Tibial artery (tissue), 4 donors: ENCODE measurements around the gene C1QTNF6.
"Not testable (repeated sequence)": the region's sequence is repeated elsewhere in the genome, so short reads cannot be mapped to it uniquely, and the experiment has no call there.

Experiments used
- DNase-seq, 2 donors: peaks; one replicate each; pipeline ENCODE4 v3.0.0-alpha.2; 2019
- H3K27ac ChIP-seq, 2 donors: fragments of 200-600 bp; sonication (generic) in 1 of 2; 1 replicate in 1 of 2; 2 replicates in 1 of 2; pipeline ENCODE4 v1.5.1; 2018 to 2019; ENCODE audit warnings: mild to moderate bottlenecking in 1 of 2
- H3K27me3 ChIP-seq, 2 donors: fragments of 200-600 bp; sonication (generic) in 1 of 2; one replicate each; pipeline versions ENCODE4 v1.5.1 to v1.6.0; 2016 to 2019
- H3K36me3 ChIP-seq, 3 donors: fragments of 200-600 bp; sonication (generic) in 2 of 3; one replicate each; pipeline ENCODE4 v1.5.1; 2016 to 2019; ENCODE audit warnings: mild to moderate bottlenecking in 2 of 3
- H3K4me1 ChIP-seq, 4 donors: fragments of 200-600 bp; sonication (generic) in 2 of 4; 1 replicate in 3 of 4; 2 replicates in 1 of 4; pipeline ENCODE4 v1.5.1; 2016 to 2019
- H3K4me3 ChIP-seq, 2 donors: fragments of 200-600 bp; sonication (generic) in 1 of 2; 1 replicate in 1 of 2; 2 replicates in 1 of 2; pipeline ENCODE4 v1.5.1; 2018 to 2019; ENCODE audit warnings: mild to moderate bottlenecking in 2 of 2
- H3K9me3 ChIP-seq, 3 donors: fragments of 200-600 bp; sonication (generic) in 1 of 3; one replicate each; pipeline ENCODE4 v1.5.1; 2016 to 2019
- CTCF ChIP-seq, 2 experiments: fragments of 200-600 bp in 1 of 2; fragments of 450-650 bp in 1 of 2; IDR thresholded peaks; one replicate each; pipeline ENCODE4 v1.5.1; 2017 to 2019; ENCODE audit warnings: antibody characterized with exemption in 2 of 2, mild to moderate bottlenecking in 1 of 2, moderate library complexity in 1 of 2
- intact Hi-C: fragments of 100-400 bp; cut with DNase I; formaldehyde crosslinking; loops from one replicate; pipeline ENCODE4 v1.15.0; 2023; ENCODE audit warnings: low total_unique reads

C1QTNF6 gene

GRCh38 chr22:37203354-37204044, 15.5 kb upstream of the C1QTNF6 start:
- Histone ChIP-seq H3K4me3 (no peak overlapping the region), H3K27ac (no peak overlapping the region), H3K36me3 (no peaks in the 10 kb centered on the region), H3K4me1 (peaks cover 0 to 8% (median 4%) of the 10 kb centered on the region in 4 donors), H3K9me3 (no peaks in the 10 kb centered on the region), H3K27me3 (peaks cover 0 to 12% of the 10 kb centered on the region in 2 donors)
- TF ChIP-seq CTCF (IDR thresholded peaks at IDR 0.05) = no peak
- intact Hi-C loops = loop anchor here (2.0 to 10.0 kb wide), 2 partner anchors 37 to 169 kb away; no protein-coding TSS in a partner anchor
- DNase-seq = peak; percentile 10 to 50

DNA sequence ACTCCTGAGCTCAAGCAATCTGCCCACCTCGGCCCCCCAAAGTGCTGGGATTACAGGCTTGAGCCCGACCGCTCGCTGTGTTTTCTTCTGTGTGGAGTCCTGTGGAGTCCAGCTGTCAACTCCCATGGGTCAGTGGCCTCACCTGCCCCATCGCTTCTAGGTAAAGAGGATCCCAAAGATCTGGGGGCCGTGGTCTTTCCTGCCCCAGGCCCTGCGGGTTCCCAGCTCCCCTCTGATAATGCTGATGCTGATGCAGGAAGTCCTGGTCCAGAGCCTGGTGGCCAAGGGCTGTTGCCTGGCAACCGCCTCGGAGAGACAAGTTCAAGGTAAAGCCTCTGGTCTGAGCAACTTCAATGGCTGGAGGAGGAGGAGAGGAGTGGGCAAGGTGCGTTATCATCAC, 14.7 kb upstream of the C1QTNF6 start:
- DNase-seq = peak; percentile 14 to 60
- Histone ChIP-seq H3K27ac (no peak overlapping the region), H3K27me3 (peaks cover 0 to 5% of the 10 kb centered on the region in 2 donors), H3K4me1 (peaks cover 6 to 16% (median 10%) of the 10 kb centered on the region in 4 donors), H3K36me3 (no peaks in the 10 kb centered on the region), H3K9me3 (no peaks in the 10 kb centered on the region), H3K4me3 (no peak overlapping the region)
- intact Hi-C loops = loop anchor here (2.0 to 10.0 kb wide), 2 partner anchors 36 to 168 kb away; no protein-coding TSS in a partner anchor
- no peak for TF ChIP-seq CTCF (IDR thresholded peaks at IDR 0.05)

DNA sequence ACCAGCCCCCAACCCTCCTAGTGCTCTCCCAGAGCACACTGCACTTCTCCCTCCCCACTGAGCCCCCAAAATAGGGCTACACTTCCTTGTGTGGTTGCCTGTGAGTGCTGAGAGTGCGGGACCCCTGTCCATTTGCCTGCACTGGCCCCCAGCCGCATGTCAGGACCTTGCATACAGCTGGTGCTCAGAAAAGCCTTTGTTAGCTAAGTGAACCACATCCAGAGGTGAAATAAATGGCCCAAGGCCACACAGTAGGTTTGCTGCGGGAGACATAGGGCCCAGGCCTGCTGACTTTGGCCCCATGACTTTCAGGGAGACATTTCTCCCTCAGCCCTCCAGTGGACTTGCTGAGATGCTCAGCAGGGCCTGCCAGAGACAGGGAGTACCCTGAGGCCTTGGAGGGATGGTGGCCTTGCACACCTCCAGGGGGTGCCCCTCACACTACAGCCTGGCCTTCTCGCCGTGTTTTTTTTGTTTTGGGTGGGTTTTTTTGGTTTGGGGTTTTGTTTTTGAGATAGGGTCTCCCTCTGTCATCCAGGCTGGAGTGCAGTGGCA, 14.0 kb upstream of the C1QTNF6 start:
- H3K27me3 ChIP-seq = no peaks in the 10 kb centered on the region
- H3K36me3 ChIP-seq = no peaks in the 10 kb centered on the region
- H3K4me3 ChIP-seq = no peak overlapping the region
- no peak overlapping the region for H3K27ac ChIP-seq
- DNase-seq = peak; percentile 12 to 31
- intact Hi-C loops = loop anchor here (2.0 to 10.0 kb wide), 2 partner anchors 35 to 167 kb away; no protein-coding TSS in a partner anchor
- no peak for TF ChIP-seq CTCF (IDR thresholded peaks at IDR 0.05)
- no peaks in the 10 kb centered on the region for H3K9me3 ChIP-seq
- H3K4me1 ChIP-seq = peaks cover 7 to 22% (median 17%) of the 10 kb centered on the region in 4 donors

DNA sequence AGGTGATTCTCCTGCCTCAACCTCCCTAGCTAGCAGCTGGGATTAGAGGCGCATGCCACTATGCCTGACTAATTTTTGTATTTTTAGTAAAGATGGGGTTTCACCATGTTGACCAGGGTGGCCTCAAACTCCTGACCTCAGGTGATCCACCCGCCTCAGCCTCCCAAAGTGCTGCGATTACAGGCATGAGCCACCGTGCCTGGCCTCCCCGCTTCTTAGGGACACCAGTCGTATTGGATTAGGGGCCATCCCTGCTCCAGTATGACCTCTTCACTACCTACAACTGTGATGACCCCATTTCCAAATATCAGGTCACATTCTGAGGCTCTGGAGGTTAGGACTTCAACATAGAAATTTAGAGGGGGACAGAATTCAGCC, 13.4 kb upstream of the C1QTNF6 start:
- H3K4me1 ChIP-seq = peaks cover 7 to 29% (median 23%) of the 10 kb centered on the region in 4 donors
- intact Hi-C loops = loop anchor here (10.0 kb wide), 1 partner anchor 167 kb away; no protein-coding TSS in a partner anchor
- peak; percentile 2 to 40 for DNase-seq
- H3K36me3 ChIP-seq, H3K4me3 ChIP-seq, H3K27ac ChIP-seq, H3K9me3 ChIP-seq, H3K27me3 ChIP-seq: not testable (repeated sequence)

DNA sequence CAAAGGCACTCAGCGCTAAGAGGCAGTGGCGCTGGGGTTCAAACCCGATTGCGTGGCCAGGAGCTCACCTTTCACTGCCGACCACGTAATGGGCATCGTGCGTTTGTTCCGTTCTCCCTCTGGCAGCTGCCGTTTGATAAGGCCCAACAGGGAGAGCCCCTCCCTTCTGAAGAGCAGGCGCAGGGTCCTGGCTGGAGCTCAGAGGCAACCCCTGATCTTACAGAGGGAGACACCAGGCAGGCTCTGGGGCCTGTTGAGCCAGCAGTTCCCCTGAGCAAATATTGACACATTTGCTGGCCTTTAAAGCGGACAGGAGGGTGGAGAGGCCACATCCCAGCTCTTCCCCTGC, 11.7 kb upstream of the C1QTNF6 start:
- no peaks in the 10 kb centered on the region for H3K9me3 ChIP-seq
- H3K27ac ChIP-seq = peak overlapping the region; percentile 84 to 87
- intact Hi-C loops = loop anchor here (10.0 kb wide), 1 partner anchor 165 kb away; no protein-coding TSS in a partner anchor
- TF ChIP-seq CTCF (IDR thresholded peaks at IDR 0.05) = no peak
- peak overlapping the region; percentile 61 to 68 for H3K4me3 ChIP-seq
- no peak for DNase-seq
- H3K27me3 ChIP-seq = no peaks in the 10 kb centered on the region
- no peaks in the 10 kb centered on the region for H3K36me3 ChIP-seq
- peaks cover 7 to 34% (median 24%) of the 10 kb centered on the region in 4 donors for H3K4me1 ChIP-seq

DNA sequence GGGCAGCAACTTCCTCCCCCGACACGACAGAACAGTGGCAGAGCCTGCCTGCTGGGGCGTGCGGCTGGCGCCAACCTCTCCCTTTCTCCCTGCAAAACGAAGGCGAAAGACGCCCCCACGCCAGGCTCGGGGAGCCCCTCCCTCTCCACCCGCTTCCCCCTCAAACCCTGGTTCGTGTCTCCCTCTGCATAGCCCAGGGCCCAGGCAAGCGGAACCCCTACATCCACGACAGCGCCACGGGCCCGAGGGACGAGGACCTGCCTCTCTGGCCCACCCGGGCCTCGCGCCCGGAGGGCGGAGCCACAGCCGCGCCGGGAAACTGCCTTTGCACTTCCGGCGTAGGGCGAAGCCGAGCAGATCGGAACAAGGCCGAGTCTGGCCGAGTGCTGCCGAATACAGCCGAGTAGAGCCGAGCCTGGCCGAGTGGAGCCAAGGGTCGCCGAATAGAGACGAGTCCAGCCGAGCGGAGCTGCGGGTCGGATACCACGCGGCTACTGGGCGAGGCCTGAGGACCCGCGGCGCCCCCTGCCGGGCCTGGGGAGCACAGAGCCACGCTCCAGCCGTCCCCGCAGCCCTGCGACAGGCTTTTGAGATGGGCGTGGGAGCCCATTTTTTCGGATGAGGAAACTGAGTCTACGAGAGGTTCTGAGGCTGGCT, 11.2 kb upstream of the C1QTNF6 start:
- no peaks in the 10 kb centered on the region for H3K36me3 ChIP-seq
- no peaks in the 10 kb centered on the region for H3K9me3 ChIP-seq
- H3K4me3 ChIP-seq = peak overlapping the region; percentile 61 to 68
- intact Hi-C loops = no loop called here
- peak; percentile 85 to 88 for TF ChIP-seq CTCF (IDR thresholded peaks at IDR 0.05)
- peaks cover 7 to 34% (median 24%) of the 10 kb centered on the region in 4 donors for H3K4me1 ChIP-seq
- peak overlapping the region; percentile 84 to 87 for H3K27ac ChIP-seq
- DNase-seq = peak; percentile 98 to 99
- no peaks in the 10 kb centered on the region for H3K27me3 ChIP-seq
